Esophagus (tissue), 2 donors: Measurements from ENCODE around the gene PSMD11. TPM values are rescaled to one million over a fixed set of nuclear protein-coding genes. Genes with fewer than 3 reads are reported as not detected.

Experiments used
- H3K27ac ChIP-seq, 2 donors: one replicate each; pipeline ENCODE4 v1.5.1; 2013; ENCODE audit warnings: low read depth in 2 of 2, mild to moderate bottlenecking in 2 of 2, inconsistent platforms in 1 of 2, low read length in 1 of 2, moderate library complexity in 1 of 2
- H3K27me3 ChIP-seq, 2 donors: one replicate each; pipeline ENCODE4 v1.6.1; 2013; ENCODE audit warnings: low read length in 2 of 2, control low read depth in 1 of 2, mild to moderate bottlenecking in 1 of 2; ENCODE audit not compliant: insufficient read depth in 2 of 2, control insufficient read depth in 1 of 2
- H3K36me3 ChIP-seq, 2 donors: one replicate each; pipeline ENCODE4 v1.6.1; 2013; ENCODE audit warnings: low read length in 1 of 2; ENCODE audit not compliant: control insufficient read depth in 2 of 2, insufficient read depth in 2 of 2
- H3K4me1 ChIP-seq, 2 donors: one replicate each; pipeline ENCODE4 v1.6.1; 2013; ENCODE audit warnings: low read length in 1 of 2; ENCODE audit not compliant: control insufficient read depth in 2 of 2, insufficient read depth in 2 of 2
- H3K4me3 ChIP-seq, 2 donors: one replicate each; pipeline ENCODE4 v1.5.1; 2013; ENCODE audit warnings: low read length in 2 of 2, mild to moderate bottlenecking in 2 of 2, low read depth in 1 of 2, moderate library complexity in 1 of 2
- H3K9me3 ChIP-seq, 2 donors: one replicate each; pipeline ENCODE4 v1.6.1; 2013; ENCODE audit warnings: mild to moderate bottlenecking in 2 of 2, low read depth in 1 of 2, low read length in 1 of 2, moderate library complexity in 1 of 2; ENCODE audit not compliant: control insufficient read depth in 2 of 2, insufficient read depth in 1 of 2
- WGBS, 2 donors: extraction: QIAGEN DNeasy Blood & Tissue Kit; methylation state at CpG; one replicate each; pipeline ENCODE4 v1.1.7; 2013; 5-methylcytosine and 5-hydroxymethylcytosine counted together
- polyA plus RNA-seq, 2 donors: library from polyadenylated mRNA; stranded (reverse); fragments of 200-250 nt; gene quantifications; one replicate each; pipeline ENCODE4 v1.2.3, GENCODE V29; 2013
- donor health status: healthy with polysubstance abuse.
- donor health status: Bipolar disorder and iron deficiency.

PSMD11 gene
- polyA plus RNA-seq, 2 donors, result 45.8 to 55.0 TPM

DNA sequence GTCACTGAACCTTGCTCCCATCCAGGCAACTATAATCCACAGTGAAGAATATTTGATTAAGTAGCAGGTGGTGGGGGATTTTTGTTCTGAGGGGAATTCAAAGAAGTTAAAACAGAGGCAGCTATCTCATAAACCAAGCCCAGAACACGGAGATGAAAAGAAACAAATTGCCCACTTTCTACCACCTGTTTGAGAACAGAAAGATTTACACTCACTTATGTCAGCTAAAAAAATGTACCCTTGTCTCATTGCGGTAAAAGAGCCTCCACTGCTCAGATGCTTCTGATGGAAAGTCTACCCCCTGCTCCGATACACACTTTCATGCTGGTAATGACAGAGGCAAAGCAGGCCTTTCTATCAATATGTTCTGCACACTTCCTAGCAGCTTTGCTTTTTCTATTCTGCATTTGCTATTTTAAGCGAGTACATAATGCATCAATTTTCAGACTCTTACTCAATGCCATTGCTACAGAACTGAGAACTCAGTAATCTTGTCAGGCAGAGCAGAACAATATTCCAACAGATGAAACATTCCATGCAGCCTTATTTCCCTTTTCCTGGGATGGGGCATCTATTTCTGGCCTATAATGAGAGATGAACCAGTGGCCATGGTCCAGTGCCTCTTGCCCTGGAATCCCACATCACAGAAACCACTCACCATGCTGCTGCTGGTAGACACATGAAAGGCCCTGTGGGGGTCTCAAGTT, 71.5 kb downstream of the PSMD11 start:
- peaks cover 2 to 10% of the 10 kb centered on the region in 2 donors for H3K4me1 ChIP-seq
- no peak overlapping the region for H3K4me3 ChIP-seq
- H3K9me3 ChIP-seq, result no peaks in the 10 kb centered on the region
- no peak overlapping the region for H3K27ac ChIP-seq
- WGBS, 2 donors, result 89 to 93% methylated on average over 4 of the region's 4 CpGs
- H3K27me3 ChIP-seq, result no peaks in the 10 kb centered on the region
- H3K36me3 ChIP-seq, result no peaks in the 10 kb centered on the region

DNA sequence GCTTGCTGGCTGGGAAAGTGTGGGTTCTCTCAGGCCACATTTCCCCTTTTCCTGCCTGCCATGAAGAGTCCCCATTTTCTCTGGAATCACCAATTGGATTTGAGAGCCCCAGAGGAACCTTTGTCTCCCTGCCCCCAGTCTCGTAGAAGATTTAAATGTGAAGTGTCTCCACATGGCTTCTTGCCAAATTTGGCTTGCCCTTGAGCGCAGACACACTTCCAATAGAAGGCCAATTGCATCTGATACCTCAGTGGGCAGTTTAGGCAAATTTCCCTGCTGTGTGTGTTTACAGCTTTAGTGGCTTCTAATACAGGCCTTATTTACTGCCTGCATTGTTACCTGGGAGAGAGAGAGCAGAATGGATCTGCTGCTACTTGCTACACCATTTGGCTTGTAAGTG, 72.1 kb downstream of the PSMD11 start:
- no peak overlapping the region for H3K4me3 ChIP-seq
- H3K27ac ChIP-seq, result no peak overlapping the region
- peaks cover 2 to 10% of the 10 kb centered on the region in 2 donors for H3K4me1 ChIP-seq
- H3K9me3 ChIP-seq, result no peaks in the 10 kb centered on the region
- WGBS, 2 donors, result 20 to 79% methylated on average over 2 of the region's 2 CpGs
- no peaks in the 10 kb centered on the region for H3K27me3 ChIP-seq
- H3K36me3 ChIP-seq, result no peaks in the 10 kb centered on the region

DNA sequence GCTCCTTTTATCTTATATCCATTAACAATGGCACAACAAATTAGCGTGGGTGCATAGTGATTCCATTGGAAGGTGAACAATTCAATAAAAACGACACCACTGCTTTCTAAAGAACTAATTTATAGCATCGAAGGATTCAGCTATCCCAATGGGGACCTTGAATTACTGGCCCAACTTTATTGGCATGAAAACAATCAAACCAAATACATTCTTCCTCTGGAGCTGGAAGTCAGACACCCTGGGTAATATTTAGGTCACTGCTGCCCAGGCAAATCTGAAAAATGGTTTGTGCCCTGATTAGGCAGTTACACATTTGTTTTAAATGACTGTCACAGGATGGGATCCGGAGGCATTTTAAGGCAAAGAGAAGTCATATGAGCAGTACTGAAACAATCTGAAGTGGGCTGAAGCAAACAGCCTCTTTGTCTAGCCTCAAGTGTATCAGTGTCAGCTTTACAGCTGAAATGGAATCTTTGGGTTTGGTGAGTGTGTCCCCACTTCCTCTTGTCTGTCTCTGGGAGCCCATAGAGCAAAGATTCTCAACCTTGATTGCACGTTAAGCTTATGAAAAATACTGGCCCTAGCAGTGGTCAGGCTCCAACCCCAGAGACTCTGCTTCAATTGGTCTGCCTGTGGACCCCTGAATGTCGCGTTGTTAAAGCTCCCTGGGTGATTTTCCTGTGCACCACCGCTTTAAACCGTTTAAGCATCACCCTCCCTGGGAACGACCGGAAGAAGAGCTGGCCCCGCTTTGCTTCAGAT, 72.8 kb downstream of the PSMD11 start:
- H3K9me3 ChIP-seq, result no peaks in the 10 kb centered on the region
- H3K27me3 ChIP-seq, result no peaks in the 10 kb centered on the region
- H3K4me3 ChIP-seq, result no peak overlapping the region
- H3K27ac ChIP-seq, result no peak overlapping the region
- WGBS, 2 donors, result 80 to 86% methylated on average over 12 of the region's 12 CpGs
- no peaks in the 10 kb centered on the region for H3K36me3 ChIP-seq
- peaks cover 2 to 10% of the 10 kb centered on the region in 2 donors for H3K4me1 ChIP-seq

DNA sequence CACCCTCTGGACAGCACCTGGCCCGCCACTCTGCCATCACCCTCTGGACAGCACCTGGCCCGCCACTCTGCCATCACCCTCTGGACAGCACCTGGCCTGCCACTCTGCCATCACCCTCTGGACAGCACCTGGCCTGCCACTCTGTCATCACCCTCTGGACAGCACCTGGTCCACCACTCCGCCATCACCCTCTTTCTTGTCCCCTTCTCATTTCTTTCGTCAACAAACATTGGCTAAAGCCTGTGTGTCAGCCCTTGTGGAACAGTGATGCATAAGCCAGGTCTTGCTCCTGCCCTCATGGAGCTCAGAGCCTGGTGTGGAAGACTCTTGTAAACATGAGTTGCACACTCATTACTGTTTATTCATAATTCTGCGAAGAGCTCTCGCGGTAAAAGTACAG, 73.7 kb downstream of the PSMD11 start:
- Histone ChIP-seq H3K27ac (no peak overlapping the region), H3K27me3 (no peaks in the 10 kb centered on the region), H3K4me1 (peaks cover 2 to 8% of the 10 kb centered on the region in 2 donors), H3K36me3 (no peaks in the 10 kb centered on the region), H3K4me3 (no peak overlapping the region), H3K9me3 (no peaks in the 10 kb centered on the region)
- 95 to 96% methylated on average over 5 of the region's 7 CpGs for WGBS, 2 donors

DNA sequence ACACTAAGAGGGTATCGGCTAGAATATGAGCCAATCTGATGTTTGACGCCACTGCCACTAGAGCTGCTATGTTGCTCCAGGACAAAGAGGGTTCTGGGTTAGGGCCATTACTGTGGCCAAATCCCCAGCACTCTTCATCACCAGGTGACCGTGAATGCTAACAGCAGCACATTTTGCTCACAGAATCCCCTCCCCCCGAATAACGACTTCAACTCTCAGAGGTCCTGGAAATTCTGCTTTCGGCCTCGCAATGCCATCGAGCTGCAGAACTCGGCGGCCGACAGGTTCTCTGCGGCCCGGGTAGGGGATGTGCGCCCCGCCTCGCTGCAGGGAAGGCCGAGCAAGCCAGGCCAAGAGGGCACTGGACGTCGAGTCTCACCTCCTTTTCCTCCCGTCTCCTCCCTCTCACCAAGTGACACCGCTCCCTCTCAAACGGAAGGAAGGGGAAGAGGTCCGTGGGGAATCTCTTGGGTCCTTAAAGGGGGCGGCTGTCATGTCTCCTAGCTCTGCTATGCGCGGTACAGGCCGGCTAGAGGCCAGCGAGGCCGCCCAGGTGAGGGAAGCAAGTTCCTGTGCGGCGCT, 74.4 kb downstream of the PSMD11 start:
- 41 to 52% methylated on average over 30 to 31 of the region's 31 CpGs for WGBS, 2 donors
- H3K4me3 ChIP-seq, result peak overlapping the region; percentile 50 to 71
- H3K36me3 ChIP-seq, result no peaks in the 10 kb centered on the region
- no peaks in the 10 kb centered on the region for H3K9me3 ChIP-seq
- no peaks in the 10 kb centered on the region for H3K27me3 ChIP-seq
- H3K27ac ChIP-seq, result peak overlapping the region in 1 of 2 donors; percentile 74
- H3K4me1 ChIP-seq, result peaks cover 2 to 8% of the 10 kb centered on the region in 2 donors

DNA sequence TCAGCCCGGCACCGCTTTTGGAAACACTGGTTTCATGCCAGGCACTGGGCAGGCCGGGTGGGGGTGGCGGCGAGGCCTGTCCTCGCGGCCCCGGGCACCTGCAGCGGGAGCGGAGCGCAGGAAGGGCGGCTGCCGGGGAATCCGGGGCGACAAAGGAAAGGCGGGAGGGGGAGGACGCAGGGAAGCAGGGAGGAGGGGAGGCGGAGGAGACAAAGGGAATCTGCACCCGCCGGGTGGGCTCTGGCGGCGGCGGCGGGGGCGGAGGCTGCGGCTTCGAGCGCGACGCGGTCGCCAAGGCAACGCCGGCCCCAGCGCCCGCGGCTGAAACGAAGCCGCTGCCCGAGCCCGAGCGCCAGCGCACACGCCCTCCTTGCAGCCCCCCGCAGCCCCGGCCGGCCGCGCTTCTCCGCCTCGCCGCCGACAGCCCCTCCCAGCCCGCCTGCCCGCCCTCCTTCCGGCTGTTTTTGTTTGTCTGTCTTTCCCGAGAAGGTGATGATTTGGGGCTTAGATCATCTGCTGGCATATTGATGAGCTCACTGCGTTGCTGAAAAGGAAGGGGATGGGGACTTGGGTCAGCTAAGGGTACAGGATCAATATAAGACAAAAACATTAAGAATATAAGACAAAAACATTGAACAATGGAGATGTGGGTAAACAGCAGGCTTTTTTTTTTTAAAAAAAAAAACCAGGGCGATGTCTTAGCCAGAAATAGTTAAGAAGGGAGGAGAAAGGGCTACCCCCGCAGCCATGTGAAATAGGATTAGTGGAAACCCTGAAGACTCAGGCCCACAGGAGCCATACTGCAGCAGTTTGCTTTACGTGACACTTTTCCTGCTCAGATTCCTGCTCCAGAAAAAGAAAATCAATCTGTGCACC, 75.2 kb downstream of the PSMD11 start:
- Histone ChIP-seq H3K9me3 (no peaks in the 10 kb centered on the region), H3K27ac (peak overlapping the region; percentile 37 to 74), H3K4me1 (peaks cover 2 to 8% of the 10 kb centered on the region in 2 donors), H3K27me3 (no peaks in the 10 kb centered on the region), H3K36me3 (no peaks in the 10 kb centered on the region), H3K4me3 (peak overlapping the region; percentile 50 to 71)
- WGBS, 2 donors, result 1 to 2% methylated on average over 36 to 61 of the region's 61 CpGs

DNA sequence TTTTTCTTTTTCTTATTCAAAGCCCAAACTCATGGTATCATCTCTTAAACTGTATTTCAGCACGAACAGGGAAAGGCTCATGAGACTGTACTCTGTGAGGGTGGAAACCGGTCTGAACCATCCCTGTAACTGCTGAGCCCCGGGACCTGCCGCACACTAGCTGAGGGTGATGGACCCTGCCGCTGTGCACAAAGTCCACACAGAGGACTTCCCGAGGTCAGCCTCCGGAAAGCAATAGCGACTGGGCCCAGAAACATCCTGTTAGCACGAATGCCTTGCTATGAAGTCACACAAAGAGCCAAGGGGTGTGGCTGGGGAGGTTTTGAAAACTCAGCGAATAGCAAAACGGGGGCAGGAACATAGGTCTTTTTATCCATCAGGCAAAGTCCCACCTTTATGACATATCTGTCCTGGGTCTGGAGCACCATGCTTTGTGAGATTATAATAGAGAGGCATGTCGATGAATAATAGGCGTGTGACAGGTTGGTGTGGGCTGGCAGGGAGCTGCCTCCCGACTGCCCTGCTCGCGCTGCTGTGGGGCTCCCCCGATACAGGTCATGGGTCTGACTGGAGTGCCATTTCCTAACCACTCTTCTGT, 75.9 kb downstream of the PSMD11 start:
- H3K9me3 ChIP-seq, result no peaks in the 10 kb centered on the region
- peak overlapping the region in 1 of 2 donors; percentile 74 for H3K27ac ChIP-seq
- WGBS, 2 donors, result 41 to 51% methylated on average over 17 of the region's 17 CpGs
- H3K4me1 ChIP-seq, result peaks cover 2 to 8% of the 10 kb centered on the region in 2 donors
- H3K4me3 ChIP-seq, result no peak overlapping the region
- no peaks in the 10 kb centered on the region for H3K27me3 ChIP-seq
- H3K36me3 ChIP-seq, result no peaks in the 10 kb centered on the region

DNA sequence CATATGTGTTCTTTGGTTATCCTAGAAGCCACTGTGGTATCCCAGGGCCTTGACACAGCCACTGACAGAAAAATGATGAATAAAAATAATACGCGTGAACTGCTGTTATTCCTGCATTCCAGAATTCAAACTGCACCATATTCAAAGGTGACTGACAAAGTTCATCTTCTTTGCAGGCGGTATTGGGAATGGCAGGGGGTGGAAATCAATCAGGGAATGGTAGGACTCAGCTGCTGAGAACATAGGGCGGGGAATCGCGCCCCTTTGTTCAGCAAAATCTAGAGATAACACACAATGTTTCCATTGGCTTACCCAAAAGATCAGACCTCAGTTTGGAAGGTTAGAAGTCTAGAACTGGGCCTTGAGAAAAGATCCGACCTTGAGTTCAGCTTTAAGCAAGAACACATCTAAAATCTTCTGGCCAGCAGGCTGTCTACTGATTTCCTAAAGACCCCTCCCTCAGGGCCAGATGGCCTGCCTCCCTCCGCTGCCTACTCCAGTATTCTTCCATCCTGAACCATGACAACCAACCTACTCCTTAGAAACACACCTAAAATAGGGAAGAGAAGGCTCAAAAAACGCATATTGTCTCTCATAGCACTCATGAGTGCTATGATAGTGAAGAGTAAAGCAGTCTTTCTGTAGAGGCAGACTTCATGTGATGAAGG, 76.6 kb downstream of the PSMD11 start:
- Histone ChIP-seq H3K36me3 (no peaks in the 10 kb centered on the region), H3K27me3 (no peaks in the 10 kb centered on the region), H3K4me3 (no peak overlapping the region), H3K9me3 (no peaks in the 10 kb centered on the region), H3K4me1 (peaks cover 2 to 8% of the 10 kb centered on the region in 2 donors), H3K27ac (peak overlapping the region in 1 of 2 donors; percentile 10)
- WGBS, 2 donors, result 97% methylated on average over 9 of the region's 9 CpGs
